Measurements from ENCODE around the gene ANKH.

The ANKH gene

DNA sequence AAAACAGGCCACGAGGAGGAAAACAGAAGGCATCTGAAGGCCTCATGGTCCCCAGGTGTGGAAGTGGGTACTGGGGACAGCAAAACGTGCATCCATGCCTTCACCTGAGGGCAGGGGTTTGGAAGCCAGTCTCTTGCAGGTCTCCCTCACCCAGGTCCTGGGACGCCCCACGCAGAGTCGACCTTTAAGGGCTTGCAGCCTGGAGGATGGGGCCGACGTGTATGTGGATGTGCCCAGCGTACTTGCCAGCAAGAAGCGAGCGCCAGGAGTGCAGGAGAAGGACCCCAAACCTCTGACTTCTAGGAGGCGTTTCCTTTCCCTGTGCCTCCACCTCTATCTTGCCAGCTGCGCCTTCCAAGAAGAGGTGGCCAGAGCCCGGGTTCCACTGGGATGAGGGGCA is 141.1 kb downstream of the ANKH start:
- H3K9me3 ChIP-seq (ENCODE audit: low read depth, low read length): no peaks in the 10 kb centered on the region
- H3K9ac ChIP-seq (ENCODE audit: insufficient read length): no peak overlapping the region
- TF ChIP-seq EZH2 (IDR thresholded peaks at IDR 0.05) (no peak), POLR2AphosphoS5 (IDR thresholded peaks at IDR 0.05; ENCODE audit: borderline replicate concordance, low read depth, low read length) (no peak), FOXP2 (optimal IDR thresholded peaks at IDR 0.05; ENCODE audit: control extremely low read depth, extremely low read length, insufficient read depth) (no peak)
- H3K36me3 ChIP-seq (ENCODE audit: insufficient read depth, low read length): no peaks in the 10 kb centered on the region
- no peak for DNase-seq (ENCODE audit: low read depth, low spot score)
- no peak overlapping the region for H3K27ac ChIP-seq
- H3K4me3 ChIP-seq: no peak overlapping the region

DNA sequence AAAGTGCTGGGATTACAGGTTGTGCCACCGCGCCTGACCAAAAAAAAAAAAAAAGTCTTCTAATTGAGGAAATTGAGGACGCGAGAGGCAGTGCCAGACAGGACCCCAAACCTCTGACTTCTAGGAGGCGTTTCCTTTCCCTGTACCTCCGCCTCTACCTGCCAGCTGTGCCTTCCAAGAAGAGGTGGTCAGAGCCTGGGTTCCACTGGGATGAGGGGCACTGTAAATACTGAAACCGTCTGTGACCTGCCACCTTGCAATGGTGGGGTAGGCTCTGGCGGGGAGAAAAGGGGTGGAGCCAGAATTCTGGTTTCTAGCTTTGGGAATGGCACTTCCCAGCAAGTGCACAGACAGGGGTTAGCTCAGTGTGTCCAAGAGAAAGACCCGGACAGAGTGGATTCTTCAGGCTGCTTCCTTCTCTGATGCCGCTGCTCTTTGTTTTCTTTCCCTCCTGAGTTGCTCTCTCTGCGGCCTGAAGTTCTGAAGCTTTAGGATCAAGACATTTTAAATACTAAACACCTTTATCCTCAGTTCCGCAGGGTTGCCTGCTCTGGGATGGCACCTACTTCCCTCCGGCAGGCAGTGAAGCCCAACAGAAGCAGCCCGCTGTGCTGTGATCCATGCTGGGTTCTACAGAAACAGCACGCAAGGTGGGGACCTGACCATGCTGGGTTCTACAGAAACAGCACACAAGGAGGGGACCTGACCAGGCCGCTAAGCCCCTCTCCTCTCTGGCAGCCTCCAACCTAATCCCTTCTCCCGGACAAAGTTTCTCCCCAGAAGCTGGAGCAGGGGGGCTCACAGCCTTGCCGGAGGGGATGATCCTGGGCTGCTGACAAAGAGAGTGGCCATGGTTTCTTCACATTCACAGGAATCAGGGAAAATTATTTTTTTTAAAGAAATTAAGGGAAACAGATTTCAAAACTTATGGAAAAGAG is 141.9 kb downstream of the ANKH start:
- H3K27ac ChIP-seq: no peak overlapping the region
- no peaks in the 10 kb centered on the region for H3K9me3 ChIP-seq (ENCODE audit: low read depth, low read length)

DNA sequence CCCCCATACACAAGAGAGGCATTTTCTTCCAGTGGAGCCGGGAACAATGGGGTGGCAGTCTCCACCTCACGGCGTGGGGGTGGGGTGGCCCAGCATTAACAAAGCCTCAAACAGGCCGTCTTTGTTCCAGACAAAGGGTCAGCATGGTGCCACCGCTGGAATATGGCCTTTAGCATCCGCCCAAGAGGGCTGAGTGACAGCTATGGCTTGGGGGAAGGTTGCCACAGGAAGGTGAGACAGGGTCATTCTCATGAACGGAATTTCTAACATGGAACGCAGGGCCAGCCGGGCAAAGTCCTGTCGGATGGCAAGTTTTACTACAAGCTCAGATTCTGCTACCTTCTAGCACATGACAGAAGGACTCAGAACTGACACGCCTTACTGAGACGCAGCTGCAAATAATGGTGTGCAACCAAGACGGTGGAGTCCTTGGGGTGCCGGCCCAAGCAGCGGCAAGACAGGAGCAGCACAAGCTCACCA is 143.1 kb downstream of the ANKH start:
- Histone ChIP-seq H3K9ac (ENCODE audit: insufficient read length) (no peak overlapping the region), H3K4me3 (no peak overlapping the region), H3K9me3 (ENCODE audit: low read depth, low read length) (no peaks in the 10 kb centered on the region), H3K36me3 (ENCODE audit: insufficient read depth, low read length) (no peaks in the 10 kb centered on the region), H3K27ac (no peak overlapping the region)
- no peak for TF ChIP-seq FOXP2 (optimal IDR thresholded peaks at IDR 0.05; ENCODE audit: control extremely low read depth, extremely low read length, insufficient read depth)
- DNase-seq (ENCODE audit: low read depth, low spot score): no peak

More for the DNA sequence above, 141.9 kb downstream of the ANKH start:
- no peak overlapping the region for H3K4me3 ChIP-seq
- TF ChIP-seq POLR2AphosphoS5 (IDR thresholded peaks at IDR 0.05; ENCODE audit: borderline replicate concordance, low read depth, low read length) (no peak), EZH2 (IDR thresholded peaks at IDR 0.05) (no peak), FOXP2 (optimal IDR thresholded peaks at IDR 0.05; ENCODE audit: control extremely low read depth, extremely low read length, insufficient read depth) (no peak)
- DNase-seq (ENCODE audit: low read depth, low spot score): no peak
- H3K9ac ChIP-seq (ENCODE audit: insufficient read length): no peak overlapping the region
- H3K36me3 ChIP-seq (ENCODE audit: insufficient read depth, low read length): no peaks in the 10 kb centered on the region

DNA sequence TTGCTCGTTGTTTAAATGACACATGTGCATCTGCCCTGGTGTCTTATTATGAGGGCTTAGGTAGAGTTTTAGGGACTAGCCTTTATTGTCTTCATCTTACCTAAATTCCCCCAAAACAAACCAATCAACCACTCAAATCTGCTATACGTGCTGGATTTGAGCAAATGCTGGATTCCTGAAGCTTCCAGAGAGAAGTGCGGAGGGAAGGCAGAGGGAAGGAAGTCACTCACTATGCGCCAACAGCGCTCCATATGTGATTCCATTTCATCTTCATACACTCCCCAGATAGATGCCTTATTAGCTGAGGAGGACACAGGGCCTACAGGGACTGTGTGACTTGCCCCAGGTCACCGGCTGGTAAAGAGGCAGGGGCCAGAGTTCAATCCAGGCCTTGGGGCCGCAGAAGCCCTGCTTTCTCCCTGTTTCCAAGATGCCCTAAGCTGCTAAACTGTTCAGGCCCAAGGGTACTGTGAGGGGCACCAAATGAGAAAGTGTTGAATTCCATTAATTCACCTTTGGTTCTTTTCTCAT is 143.6 kb downstream of the ANKH start:
- no peak for DNase-seq (ENCODE audit: low read depth, low spot score)
- H3K9me3 ChIP-seq (ENCODE audit: low read depth, low read length): no peaks in the 10 kb centered on the region
- no peak overlapping the region for H3K4me3 ChIP-seq
- no peak overlapping the region for H3K27ac ChIP-seq
- TF ChIP-seq EZH2 (IDR thresholded peaks at IDR 0.05): no peak
- no peak for TF ChIP-seq POLR2AphosphoS5 (IDR thresholded peaks at IDR 0.05; ENCODE audit: borderline replicate concordance, low read depth, low read length)
- no peak for TF ChIP-seq FOXP2 (optimal IDR thresholded peaks at IDR 0.05; ENCODE audit: control extremely low read depth, extremely low read length, insufficient read depth)
- H3K36me3 ChIP-seq (ENCODE audit: insufficient read depth, low read length): no peaks in the 10 kb centered on the region
- no peak overlapping the region for H3K9ac ChIP-seq (ENCODE audit: insufficient read length)

DNA sequence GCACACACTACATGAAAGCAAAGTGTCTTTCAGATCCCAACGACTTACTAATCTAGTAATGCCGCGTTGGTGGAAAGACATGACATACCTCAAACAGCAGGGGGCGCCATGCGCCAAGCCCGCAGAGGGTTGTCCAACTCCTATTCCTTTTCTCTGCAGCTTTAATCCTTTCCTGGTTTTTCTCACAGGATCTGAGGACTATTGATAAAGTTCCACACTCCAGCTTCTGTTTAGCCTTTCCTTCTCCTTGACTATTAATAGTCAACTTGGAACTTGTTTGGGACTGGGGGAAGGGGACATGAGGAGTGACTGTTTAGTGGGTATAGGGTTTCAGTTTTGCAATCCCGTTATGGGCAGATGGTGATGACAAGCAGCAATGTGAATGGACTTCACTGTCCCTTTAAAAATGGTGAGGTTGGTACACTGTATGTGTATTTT is 144.1 kb downstream of the ANKH start:
- no peak for TF ChIP-seq FOXP2 (optimal IDR thresholded peaks at IDR 0.05; ENCODE audit: control extremely low read depth, extremely low read length, insufficient read depth)
- TF ChIP-seq EZH2 (IDR thresholded peaks at IDR 0.05): no peak
- TF ChIP-seq POLR2AphosphoS5 (IDR thresholded peaks at IDR 0.05; ENCODE audit: borderline replicate concordance, low read depth, low read length): no peak
- no peaks in the 10 kb centered on the region for H3K36me3 ChIP-seq (ENCODE audit: insufficient read depth, low read length)
- H3K4me3 ChIP-seq: no peak overlapping the region
- H3K27ac ChIP-seq: no peak overlapping the region
- no peaks in the 10 kb centered on the region for H3K9me3 ChIP-seq (ENCODE audit: low read depth, low read length)
- DNase-seq (ENCODE audit: low read depth, low spot score): peak; percentile 26
- H3K9ac ChIP-seq (ENCODE audit: insufficient read length): no peak overlapping the region

DNA sequence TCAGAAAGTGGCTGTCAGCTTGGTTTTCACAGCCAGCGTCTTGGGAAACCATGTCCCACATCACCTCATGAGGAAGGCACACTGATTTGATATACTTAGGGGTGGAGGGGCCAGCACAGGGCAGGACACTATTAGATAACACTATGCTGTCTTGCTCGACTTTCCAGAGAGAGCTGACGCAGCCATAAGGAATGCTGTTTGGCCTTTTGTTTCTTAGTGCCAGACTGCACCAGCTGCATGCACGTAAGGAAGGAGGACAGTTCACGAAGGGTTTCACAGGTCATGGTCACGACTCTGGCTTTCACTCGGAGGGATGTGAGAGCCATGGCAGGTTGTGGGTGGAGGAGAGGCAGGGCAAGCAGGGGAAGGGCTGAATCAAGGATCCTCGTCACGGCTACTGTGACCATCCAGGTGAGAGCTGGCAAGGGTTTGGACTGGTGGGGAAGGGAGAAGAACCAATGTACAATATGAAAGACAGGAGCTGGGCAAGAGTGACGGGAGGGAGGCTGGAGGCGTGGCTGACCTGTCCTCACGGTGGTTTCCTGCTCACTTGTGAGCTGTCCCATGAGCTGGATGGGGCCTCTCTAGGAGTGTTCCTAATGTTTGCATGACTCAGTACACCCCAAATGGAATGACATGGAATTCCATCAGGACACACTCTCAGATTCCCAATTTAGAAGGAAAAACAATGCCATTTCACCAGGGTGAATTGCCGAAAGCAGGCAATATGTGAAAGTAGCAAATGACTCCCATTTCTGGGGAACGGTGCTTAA is 145.3 kb downstream of the ANKH start:
- TF ChIP-seq FOXP2 (optimal IDR thresholded peaks at IDR 0.05; ENCODE audit: control extremely low read depth, extremely low read length, insufficient read depth): no peak
- TF ChIP-seq POLR2AphosphoS5 (IDR thresholded peaks at IDR 0.05; ENCODE audit: borderline replicate concordance, low read depth, low read length): no peak
- no peak for TF ChIP-seq EZH2 (IDR thresholded peaks at IDR 0.05)
- H3K27ac ChIP-seq: no peak overlapping the region
- DNase-seq (ENCODE audit: low read depth, low spot score): no peak

DNA sequence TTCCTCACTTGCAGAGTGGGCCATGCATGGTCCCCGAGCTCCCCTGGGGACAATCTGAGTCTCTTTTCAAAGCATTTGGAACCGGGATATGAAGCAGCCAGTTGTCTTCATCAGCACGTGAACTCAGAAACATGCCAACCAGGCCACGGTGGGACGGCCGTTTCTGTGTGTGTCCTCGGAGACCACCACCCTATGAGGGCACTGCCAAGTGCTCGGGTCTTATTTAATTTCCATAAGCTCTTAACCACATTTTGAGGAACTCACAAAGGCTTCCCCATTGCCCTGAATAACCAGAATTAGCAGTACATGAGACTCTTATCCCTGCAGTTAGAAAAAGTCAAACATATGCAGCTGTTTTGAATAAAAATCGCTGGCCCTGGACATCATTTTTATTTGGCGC is 146.9 kb downstream of the ANKH start:
- Histone ChIP-seq H3K4me3 (no peak overlapping the region), H3K27ac (no peak overlapping the region), H3K9me3 (ENCODE audit: low read depth, low read length) (no peaks in the 10 kb centered on the region), H3K9ac (ENCODE audit: insufficient read length) (no peak overlapping the region), H3K36me3 (ENCODE audit: insufficient read depth, low read length) (no peaks in the 10 kb centered on the region)
- no peak for DNase-seq (ENCODE audit: low read depth, low spot score)
- no peak for TF ChIP-seq FOXP2 (optimal IDR thresholded peaks at IDR 0.05; ENCODE audit: control extremely low read depth, extremely low read length, insufficient read depth)
- TF ChIP-seq POLR2AphosphoS5 (IDR thresholded peaks at IDR 0.05; ENCODE audit: borderline replicate concordance, low read depth, low read length): no peak
- TF ChIP-seq EZH2 (IDR thresholded peaks at IDR 0.05): no peak

More for the DNA sequence above, 145.3 kb downstream of the ANKH start:
- Histone ChIP-seq H3K36me3 (ENCODE audit: insufficient read depth, low read length) (no peaks in the 10 kb centered on the region), H3K9me3 (ENCODE audit: low read depth, low read length) (no peaks in the 10 kb centered on the region), H3K4me3 (no peak overlapping the region), H3K9ac (ENCODE audit: insufficient read length) (no peak overlapping the region)

DNA sequence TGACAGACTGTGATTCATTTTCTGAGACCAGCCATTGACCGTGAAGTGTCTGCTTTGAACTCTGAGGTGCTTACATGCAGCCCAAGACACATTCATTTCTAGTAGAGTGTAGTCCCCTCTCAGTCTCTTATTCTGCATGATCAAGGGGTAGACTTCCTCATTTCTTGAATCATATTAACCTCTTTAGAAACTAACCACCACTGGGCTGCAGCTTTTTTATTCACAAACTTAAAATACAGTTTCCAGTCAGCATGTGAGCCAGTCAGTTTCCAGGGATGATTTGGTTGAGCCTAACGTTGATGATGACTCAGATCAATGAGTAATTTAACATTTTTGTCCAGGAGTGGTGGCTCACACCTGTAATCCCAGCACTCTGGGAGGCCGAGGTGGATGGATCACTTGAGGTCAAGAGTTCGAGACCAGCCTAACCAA is 147.9 kb downstream of the ANKH start:
- Histone ChIP-seq H3K4me3 (no peak overlapping the region), H3K27ac (no peak overlapping the region), H3K9ac (ENCODE audit: insufficient read length) (no peak overlapping the region), H3K36me3 (ENCODE audit: insufficient read depth, low read length) (no peaks in the 10 kb centered on the region), H3K9me3 (ENCODE audit: low read depth, low read length) (no peaks in the 10 kb centered on the region)
- DNase-seq (ENCODE audit: low read depth, low spot score): no peak
- TF ChIP-seq POLR2AphosphoS5 (IDR thresholded peaks at IDR 0.05; ENCODE audit: borderline replicate concordance, low read depth, low read length): no peak
- TF ChIP-seq EZH2 (IDR thresholded peaks at IDR 0.05): no peak
- TF ChIP-seq FOXP2 (optimal IDR thresholded peaks at IDR 0.05; ENCODE audit: control extremely low read depth, extremely low read length, insufficient read depth): no peak

All from SK-N-MC (cell line).